Head of caudate nucleus (tissue), 42 donors: ENCODE data around the gene IL7R.
"Not testable (repeated sequence)": the region's sequence is repeated elsewhere in the genome, so short reads cannot be mapped to it uniquely, and the experiment has no call there.

Experiments used
- DNase-seq, 42 donors: peaks; one replicate each; pipeline versions ENCODE4 v3.0.0 to v3.0.0-alpha.2; 2020 to 2021; ENCODE audit warnings: mixed read lengths in 7 of 42
- intact Hi-C: fragments of 100-400 bp; cut with DNase I; formaldehyde crosslinking; loops from one replicate; pipeline ENCODE4 v1.15.0; 2022

IL7R gene

GRCh38 chr5:35835796-35836742 lies 20.6 kb upstream of the IL7R start:
- no peak for DNase-seq
- intact Hi-C loops, result no loop called here

- DNase-seq, result no peak
- intact Hi-C loops, result no loop called here
These were observed 18.2 kb upstream of the IL7R start for GRCh38 chr5:35838370-35839042.

GRCh38 chr5:35842856-35843255 lies 13.8 kb upstream of the IL7R start:
- intact Hi-C loops, result no loop called here
- no peak for DNase-seq

- DNase-seq, intact Hi-C loops: not testable (repeated sequence)
These were observed 11.2 kb upstream of the IL7R start for GRCh38 chr5:35845508-35845907.

- intact Hi-C loops, result no loop called here
- DNase-seq, result no peak
These were observed 9.2 kb upstream of the IL7R start for GRCh38 chr5:35847491-35847890.

GRCh38 chr5:35847961-35848360 lies 8.7 kb upstream of the IL7R start:
- intact Hi-C loops, result no loop called here
- DNase-seq, result no peak

GRCh38 chr5:35849860-35850259 lies 6.8 kb upstream of the IL7R start:
- intact Hi-C loops, result no loop called here
- no peak for DNase-seq

GRCh38 chr5:35850967-35851680 lies 5.6 kb upstream of the IL7R start:
- intact Hi-C loops, result no loop called here
- no peak for DNase-seq

GRCh38 chr5:35852084-35852734 lies 4.5 kb upstream of the IL7R start:
- intact Hi-C loops, result no loop called here
- no peak for DNase-seq

- no peak for DNase-seq
- intact Hi-C loops, result no loop called here
These were observed 3.9 kb upstream of the IL7R start for GRCh38 chr5:35852773-35853172.

GRCh38 chr5:35853631-35854030 lies 3.1 kb upstream of the IL7R start:
- intact Hi-C loops, result no loop called here
- DNase-seq, result no peak

GRCh38 chr5:35854248-35854647 lies 2.4 kb upstream of the IL7R start:
- intact Hi-C loops, result no loop called here

GRCh38 chr5:35855187-35855586 lies 1.5 kb upstream of the IL7R start:
- intact Hi-C loops, result no loop called here
- no peak for DNase-seq

More at GRCh38 chr5:35854248-35854647, 2.4 kb upstream of the IL7R start:
- no peak for DNase-seq

GRCh38 chr5:35856186-35856764 lies 416 bp upstream of the IL7R start:
- DNase-seq, intact Hi-C loops: not testable (repeated sequence)

- no peak for DNase-seq
- intact Hi-C loops, result no loop called here
These were observed 1.0 kb downstream of the IL7R start for GRCh38 chr5:35857606-35858205.

- intact Hi-C loops, result no loop called here
- peak in 6 of 42 donors; percentile 3 to 26 (median 16) for DNase-seq
These were observed 2.5 kb downstream of the IL7R start for GRCh38 chr5:35859101-35859661.

GRCh38 chr5:35860686-35861085 lies 4.0 kb downstream of the IL7R start:
- intact Hi-C loops, result no loop called here
- no peak for DNase-seq

GRCh38 chr5:35861718-35862117 lies 5.0 kb downstream of the IL7R start:
- DNase-seq, result no peak
- intact Hi-C loops, result no loop called here
